Activated CD8-positive, alpha-beta memory T cell treated with anti-CD3 and anti-CD28 coated beads, Interleukin-2, amount 50 U/mL, for 48 hours (primary cell): ENCODE measurements around the gene DNAH14.
"Not testable (repeated sequence)": the region's sequence is repeated elsewhere in the genome, so short reads cannot be mapped to it uniquely, and the experiment has no call there.

Experiments used
- DNase-seq: peaks from one replicate; pipeline ENCODE4 v3.0.0-alpha.2; 2020

DNAH14 gene

DNA sequence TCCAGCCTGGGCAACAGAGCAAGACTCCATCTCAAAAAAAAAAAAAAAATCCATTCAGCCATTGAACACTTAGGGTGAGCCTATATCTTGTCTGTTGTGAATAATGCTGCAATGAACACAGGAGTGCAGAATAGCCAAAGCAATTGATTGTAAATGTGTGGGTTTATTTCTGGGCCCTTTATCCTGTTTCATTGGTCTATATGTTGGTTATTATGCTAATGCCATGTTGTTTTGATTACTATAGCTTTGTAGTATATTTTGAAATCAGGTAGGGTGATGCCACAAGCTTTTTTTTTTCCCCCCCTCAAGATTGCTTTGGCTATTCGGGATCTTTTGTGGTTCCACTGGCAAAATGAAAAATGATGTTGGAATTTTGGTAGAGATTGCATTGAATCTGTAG is 330.8 kb downstream of the DNAH14 start:
- DNase-seq: no peak

DNA sequence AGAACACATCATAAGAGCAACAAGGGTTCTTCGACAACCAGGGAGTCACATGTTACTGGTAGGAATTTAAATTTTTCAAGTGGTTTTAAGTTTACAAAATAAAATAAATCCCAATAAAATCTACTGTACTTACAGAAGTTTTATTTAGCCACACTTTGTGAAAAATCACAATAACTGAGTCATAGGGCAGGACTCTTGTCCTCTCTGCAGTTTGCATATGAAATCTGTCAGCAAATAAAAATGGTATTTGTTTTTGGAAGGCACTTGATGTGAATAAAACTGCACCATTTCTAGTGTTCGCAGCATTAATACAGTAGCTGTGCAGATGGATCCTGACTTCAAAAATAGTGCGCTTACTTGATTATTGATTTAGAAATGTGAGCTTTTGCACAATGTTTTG is 348.0 kb downstream of the DNAH14 start:
- no peak for DNase-seq

DNA sequence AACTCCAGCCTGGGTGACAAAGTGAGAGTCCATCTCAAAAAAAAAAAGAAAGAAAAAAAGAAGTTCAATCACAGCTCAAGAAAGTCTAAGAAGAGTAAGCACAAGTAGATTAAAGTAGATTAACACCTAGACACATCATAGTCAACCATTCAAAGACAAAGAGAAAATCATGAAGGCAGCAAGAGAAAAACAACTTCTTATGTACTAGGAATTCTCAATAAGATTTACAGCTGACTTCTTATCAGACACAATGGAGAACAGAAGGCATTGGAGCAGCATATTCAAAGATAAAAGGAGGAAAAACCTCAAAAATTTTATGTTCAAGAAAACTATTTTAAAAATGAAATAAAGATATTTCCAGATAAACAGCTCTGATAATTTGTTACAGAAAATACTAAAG is 351.1 kb downstream of the DNAH14 start:
- DNase-seq: no peak

DNA sequence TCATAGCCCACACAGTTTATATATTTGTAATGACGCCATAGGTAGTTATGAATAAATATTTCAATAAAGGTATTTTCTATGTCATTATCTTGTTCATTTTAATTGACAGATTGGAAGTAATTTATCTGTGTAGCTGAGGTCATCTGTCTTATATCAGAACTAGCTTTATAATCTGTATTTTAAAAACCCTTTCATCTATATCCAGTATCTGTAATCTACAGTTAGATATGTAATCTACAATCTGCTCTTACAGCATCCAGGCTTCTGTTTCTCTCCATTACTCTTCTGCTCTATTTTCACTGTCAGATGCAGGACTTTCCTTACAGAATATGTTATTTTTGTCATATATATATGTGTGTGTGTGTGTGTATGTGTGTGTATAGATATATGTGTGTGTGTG is 360.8 kb downstream of the DNAH14 start:
- DNase-seq: no peak

DNA sequence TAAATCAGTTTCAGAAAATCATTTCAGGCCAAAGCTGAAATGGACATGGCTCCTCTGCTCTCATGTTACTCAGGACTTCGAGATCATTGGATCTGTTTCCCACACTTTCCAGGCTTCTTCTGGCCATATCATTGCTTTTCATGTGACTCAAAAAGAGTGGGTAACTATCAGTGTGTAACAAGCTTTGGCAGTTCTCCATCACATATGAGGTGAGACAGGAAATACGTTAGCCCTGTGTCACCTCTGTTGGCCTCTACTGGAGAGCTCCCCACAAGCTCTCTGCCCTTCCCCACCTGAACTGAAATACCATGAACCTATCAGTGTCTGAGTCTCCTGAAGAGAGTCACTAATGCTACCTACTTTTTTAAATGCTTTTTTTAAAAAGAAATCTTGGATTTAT is 370.1 kb downstream of the DNAH14 start:
- no peak for DNase-seq

DNA sequence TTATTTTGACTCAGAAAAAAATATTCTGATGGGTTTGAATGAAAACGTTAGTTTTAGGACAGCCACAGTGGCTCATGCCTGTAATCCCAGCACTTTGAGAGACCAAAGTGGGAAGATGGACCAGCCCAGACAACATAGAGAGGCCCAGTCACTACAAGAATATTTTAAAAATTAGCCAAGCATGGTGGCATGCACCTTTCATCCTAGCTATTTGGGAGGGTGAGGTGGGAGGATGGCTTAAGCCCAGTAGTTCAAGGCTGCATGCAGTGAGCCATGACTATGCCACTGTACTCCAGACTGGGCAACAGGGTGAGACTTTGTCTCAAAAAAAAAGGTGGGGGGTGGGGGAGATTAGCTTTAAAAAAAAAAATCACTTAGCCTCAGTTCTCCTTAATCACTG is 370.9 kb downstream of the DNAH14 start:
- DNase-seq: no peak

DNA sequence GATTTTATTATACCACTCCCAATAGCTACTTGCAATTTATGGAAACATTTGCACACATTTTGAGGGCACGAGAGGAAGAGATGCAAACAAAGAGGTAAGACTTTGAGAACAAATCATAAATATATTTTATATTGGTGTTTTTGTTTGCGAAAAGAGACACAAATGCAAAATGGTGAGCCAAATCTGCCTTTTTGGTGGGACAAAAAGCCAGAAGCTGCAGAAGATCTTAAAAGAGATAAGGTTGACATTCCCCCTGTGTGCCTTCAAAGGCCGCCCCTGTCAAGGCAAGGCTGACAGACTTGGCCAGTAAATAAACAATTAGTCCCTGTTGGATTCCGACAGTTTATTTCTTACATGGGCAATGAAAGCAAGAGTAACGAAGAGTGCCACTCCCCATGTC is 375.5 kb downstream of the DNAH14 start:
- no peak for DNase-seq

DNA sequence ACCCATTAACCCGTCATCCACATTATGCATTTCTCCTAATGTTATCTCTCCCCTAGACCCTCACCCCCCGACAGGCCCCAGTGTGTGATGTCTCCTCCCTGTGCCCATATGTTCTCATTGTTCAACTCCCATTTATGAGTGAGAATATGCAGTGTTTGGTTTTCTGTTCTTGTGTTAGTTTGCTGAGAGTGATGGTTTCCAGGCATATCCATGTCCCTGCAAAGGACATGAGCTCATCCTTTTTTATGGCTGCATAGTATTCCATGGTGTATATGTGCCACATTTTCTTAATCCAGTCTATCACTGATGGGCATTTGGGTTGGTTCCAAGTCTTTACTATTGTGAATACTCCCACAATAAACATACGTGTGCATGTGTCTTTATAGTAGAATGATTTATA is 381.1 kb downstream of the DNAH14 start:
- DNase-seq: not testable (repeated sequence)

DNA sequence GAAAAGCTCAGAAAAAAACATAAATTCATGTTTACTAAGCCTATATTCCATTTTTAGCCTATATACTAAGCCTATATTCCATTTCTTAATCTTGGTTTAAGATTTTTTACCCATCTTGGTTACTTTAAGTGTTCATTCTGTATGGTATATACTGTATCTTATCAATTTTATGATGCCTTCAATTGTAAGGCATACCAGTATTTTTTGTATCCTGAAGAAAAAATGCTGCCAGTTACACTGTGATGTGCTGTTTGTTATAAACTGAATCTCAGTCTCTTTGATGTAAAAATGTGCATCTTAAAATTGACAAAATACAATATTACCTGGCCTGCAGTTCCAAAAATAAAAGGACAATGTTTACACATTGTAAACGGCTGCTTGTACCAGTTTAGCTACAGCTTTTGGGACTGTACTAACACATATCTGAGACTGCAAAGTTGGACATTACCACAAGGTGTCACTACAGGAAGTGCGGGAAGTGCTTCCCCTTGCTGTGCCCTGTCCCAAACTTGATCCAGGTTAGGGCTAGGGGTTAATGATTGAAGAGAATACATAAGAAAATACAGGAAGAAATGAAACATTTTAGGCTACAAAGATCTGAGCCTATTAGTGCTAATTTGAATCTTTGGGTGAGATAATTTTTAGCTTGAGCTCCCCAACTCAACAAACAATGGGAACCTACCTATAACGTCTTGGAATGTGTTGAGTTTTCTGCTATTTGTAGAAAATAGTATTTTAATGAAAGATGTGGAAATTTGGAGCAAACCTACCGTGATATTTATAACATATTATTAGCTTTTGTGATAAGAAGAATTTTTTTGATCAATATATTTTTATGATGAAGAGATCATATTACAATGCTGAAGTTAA is 389.5 kb downstream of the DNAH14 start:
- no peak for DNase-seq

DNA sequence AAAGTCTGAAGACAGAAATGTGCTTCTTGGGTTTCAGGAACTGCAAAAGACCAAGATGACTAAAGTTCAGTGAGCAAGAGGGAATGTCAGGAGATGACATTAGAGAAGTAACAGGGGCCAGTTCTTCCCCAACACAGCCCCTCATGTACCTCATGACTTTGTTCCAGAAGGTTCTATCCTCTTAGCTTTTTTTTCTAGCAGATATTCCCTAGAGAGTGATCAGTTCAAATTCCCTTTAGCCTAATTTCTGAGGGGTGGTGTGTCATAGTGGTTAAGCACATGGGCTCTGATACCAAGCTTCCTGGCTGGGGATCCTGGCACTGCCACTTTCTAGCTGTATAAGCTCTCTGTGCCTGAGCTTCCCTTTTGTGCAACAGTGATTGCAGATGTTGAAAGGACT is 390.4 kb downstream of the DNAH14 start:
- DNase-seq: no peak

DNA sequence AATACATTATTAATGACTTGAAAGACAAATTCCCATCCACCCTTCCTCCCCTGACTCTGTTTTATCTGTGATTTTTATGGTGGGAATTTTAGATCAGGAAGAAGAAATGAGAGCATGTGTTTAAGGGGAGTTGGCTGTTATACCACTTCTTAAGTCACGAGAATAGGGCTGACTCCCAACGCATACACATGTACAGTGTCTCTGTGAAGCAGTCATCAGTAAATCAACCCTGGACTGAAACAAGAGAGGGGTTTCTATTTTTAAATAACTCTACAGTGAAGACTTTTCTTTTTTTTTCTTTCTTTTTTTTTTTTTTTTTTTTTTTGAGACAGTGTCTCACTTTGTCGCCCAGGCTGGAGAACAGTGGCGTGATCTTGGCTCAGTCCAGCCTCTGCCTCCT is 392.3 kb downstream of the DNAH14 start:
- no peak for DNase-seq

DNA sequence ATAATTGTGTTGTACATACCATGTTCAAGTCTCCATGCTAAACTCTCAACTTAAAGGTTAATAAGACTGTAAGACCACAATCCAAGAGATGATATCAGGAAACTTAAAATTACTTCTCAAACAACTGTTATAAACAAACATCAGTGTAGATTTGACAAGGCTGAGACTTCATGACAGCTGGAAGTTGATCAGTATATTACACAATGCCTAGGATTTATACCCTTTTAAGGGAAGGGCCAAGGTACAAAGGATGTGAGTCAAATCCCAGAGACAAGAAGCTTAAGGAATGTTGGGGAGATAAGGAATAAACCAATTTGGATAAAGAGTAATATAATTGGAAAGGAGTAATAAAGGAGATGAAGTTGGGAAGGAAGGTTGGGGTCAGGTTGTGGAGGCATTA is 399.6 kb downstream of the DNAH14 start:
- no peak for DNase-seq

DNA sequence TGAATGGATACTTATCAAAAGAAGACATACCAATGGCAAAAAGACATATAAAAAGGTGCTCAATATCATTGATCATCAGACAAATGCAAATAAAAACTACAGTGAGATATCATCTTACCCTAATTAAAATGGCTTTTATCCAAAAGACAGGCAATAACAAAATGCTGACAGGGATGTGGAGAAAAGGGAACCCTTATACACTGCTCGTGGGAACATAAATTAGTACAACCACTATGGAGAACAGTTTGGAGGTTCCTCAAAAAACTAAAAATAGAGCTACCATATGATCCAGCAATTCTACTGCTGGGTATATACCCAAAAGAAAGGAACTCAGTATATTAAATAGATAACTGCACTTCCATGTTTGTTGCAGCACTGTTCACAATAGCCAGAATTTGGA is 400.5 kb downstream of the DNAH14 start:
- not testable (repeated sequence) for DNase-seq

DNA sequence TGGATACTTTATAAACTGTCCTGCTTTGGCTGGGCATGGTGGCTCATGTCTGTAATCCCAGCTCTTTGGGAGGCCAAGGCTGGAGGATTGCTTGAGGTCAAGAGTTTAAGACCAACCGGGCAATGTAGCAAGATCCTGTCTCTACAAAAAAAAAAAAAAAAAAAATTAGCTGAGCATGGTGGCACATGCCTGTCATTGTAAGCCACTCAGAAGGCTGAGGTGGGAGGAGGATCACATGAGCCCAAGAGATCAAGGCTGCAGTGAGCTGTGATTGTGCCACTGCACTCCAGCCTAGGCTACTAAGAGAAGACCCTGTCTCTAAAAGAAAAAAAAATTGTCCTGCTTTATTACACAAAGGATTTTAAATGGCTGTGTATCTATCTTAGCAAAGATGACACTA is 403.2 kb downstream of the DNAH14 start:
- DNase-seq: no peak

DNA sequence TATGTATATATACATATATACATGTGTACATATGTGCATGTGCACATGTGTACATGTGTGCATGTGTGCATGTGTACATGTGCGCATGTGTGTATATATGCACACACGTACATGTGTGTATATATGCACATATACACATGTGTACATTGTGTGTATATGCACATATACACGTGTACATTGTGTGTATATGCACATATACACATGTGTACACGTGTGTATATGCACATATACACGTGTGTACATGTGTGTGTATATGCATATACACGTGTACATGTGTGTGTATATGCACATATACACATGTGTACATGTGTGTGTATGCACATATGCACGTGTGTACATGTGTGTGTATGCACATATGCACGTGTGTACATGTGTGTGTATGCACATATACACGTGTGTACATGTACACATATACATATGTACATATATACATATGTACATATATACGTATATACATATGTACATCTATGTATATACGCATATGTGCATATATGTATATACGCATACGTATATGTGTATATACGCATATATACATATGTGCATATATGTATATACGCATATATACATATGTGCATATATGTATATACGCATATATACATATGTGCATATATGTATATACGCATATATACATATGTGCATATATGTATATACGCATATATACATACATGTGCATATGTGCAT is 405.8 kb downstream of the DNAH14 start:
- DNase-seq: not testable (repeated sequence)

DNA sequence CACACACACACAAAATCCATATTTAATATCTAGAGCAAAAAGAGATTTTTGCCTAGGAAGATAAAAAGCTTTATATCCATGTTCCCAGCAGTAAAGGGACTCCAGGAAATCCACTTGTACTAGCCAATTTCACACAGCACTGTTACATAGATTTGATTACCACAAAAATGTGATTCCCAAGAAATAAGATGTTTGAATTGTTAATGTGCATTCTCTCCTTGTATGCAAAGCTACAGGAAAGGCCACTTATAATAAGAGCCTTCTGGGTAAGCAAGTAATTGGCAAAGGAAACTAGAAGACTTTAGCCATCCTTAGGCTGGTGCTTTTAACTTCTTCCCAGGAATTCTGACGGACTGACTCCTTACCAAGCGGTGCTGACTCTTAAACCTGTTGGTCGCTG is 409.1 kb downstream of the DNAH14 start:
- DNase-seq: no peak

DNA sequence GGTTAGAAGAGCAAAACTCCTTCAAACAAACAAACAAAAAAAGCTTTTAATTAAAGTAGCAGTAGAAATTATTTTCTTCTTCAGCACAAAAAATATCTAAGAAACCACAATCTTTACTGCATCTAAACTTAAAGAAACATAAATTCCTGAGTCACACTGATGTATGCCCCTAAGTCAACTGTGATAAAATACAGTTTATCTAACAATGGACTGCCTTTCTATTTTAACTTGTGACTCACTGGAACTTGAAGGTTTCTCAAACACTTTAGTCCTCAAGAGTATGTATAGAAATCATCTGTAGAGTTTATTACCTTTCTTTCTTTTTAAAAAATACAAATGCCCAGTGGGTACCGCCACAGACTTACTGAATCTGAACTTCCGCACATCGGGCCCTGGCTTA is 412.2 kb downstream of the DNAH14 start:
- DNase-seq: no peak

DNA sequence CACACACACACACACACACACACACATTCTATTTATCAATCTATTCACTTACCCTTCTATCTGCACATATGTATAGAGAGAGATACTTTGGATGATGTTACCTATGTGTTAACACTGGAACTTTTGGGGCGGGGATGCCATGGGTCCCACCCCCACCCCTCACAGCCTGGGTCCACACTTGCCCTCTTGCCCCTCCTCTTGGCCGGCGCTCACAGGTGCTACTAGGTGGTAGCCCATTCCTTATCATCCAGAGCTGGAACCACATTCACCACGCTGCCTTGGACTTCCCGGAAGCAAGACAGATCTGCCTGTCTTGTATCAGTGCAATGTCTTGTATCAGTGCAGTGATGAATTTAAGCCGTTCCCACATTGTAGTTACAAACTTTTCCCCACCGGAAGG is 413.2 kb downstream of the DNAH14 start:
- no peak for DNase-seq

DNA sequence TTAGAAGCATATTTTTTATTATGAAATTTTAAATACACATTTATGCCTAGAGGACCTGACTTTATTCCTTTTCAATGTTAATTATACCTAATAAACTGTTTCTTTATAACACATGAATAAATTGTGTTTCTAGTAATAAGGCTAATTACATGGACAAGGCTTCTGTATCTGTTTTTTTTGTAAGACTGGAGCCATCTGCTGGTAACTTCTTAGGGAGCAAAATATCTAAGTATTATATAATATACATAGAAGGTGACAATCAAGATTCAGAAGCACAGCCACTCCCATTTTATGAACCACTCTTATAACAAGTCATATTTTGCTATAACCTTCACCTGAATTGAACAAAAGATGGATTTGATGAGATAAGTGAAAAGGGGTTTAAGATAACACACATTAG is 414.1 kb downstream of the DNAH14 start:
- DNase-seq: no peak

DNA sequence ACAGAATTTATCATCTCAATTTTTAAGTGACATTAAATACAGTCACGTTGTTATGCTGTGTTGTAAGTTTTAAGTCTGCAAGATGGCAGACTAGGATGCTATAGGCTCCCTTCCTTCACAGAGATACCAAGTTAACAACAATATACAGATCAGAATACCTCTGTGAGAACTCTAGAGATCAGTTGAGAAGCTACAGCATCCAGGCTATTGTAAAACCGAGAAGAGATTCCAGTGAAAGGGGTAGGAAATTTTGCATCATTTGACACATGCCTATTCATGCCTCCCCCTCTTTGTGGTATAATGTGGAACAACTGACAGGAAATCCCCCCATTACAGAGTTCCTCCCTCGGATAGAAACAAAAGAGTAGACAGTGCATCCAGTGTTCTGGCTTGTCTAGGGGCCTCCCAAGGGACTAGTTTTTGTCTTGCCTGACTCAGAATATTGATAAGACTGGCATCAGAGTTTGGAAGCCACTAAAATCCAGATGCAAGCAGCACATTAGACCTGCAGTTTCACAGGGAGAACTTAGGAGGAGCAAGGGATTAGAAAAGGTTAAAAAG is 417.7 kb downstream of the DNAH14 start:
- no peak for DNase-seq

DNA sequence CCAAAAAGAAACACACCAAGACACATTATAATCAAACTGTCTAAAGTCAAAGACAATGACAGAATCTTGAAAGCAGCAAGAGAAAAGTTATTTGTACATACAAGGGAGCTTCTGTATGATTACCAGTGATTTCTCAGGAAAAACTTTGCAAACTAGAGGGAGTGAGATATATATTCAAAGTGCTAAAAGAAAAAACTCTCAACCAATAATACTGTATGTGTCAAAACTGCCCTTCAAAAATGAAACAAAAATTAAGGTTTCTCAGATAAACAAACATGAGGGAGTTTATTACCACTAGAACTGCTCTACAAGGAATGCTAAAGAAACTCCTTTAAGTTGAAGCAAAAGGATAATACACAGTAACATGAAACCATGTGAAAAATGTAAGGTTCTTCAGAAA is 418.9 kb downstream of the DNAH14 start:
- no peak for DNase-seq

DNA sequence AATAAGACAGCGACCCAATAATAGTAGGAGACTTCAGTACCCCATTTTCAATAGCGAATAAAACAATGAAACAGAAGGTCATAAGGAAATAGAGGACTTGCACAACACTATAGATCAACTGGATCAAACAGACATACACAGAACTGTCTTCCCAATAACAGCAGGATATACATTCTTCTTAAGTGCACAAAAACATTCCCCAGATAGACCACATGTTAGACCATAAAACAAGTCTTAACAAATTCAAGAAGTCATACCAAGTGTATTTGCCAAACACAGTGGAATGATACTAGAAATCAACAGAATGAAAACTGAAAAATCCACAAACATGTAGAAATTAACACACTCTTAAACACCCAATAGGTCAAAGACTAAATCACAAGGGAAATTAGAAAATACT is 420.4 kb downstream of the DNAH14 start:
- DNase-seq: no peak

DNA sequence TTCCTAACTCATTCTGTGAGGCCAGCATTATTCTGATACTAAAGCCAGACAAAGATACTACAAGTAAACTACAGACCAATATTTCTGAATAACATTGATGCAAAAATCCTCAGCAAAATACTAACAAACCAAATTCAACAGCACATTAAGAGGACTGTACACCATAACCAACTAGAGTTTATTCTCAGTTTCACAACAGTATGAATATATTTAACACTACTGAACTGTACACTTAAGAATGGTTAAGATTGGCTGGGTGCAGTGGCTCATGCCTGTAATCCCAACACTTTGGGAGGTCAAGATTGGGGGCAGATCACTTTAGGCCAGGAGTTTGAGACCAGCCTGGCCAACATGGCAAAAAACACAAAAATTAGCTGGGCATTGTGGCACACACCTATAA is 421.4 kb downstream of the DNAH14 start:
- DNase-seq: no peak

DNA sequence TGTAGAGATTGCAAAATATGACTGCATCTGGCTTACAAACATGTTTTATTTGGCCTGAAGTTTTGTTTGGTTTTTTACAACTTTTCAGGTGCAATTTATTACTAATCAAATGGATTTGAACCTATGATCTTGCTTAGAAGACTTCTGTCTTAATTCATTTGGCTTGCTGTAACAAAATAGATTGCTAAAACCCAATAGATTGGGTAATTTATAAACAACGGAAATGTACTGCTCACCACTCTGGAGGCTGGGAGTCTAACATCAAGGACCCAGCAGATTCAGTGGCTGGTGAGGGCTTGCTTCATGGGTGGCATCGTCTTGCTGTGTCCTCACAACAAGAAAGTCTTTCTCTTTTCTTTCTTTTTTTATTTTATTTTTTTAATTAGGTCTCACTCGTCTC is 425.4 kb downstream of the DNAH14 start:
- DNase-seq: no peak
